Measurements from ENCODE around the gene PABPN1. TPM values are rescaled to one million over a fixed set of nuclear protein-coding genes. Genes with fewer than 3 reads are reported as not detected.
A peak's percentile ranks its signal among the peaks of the same experiment; 100 is the strongest.

PABPN1 gene
- total and polyA plus RNA-seq, 9 of the 15 experiments (the other 6 are each of a cell fraction or from before 2014, with no cell fraction given), result 32.6 to 388 (median 178) TPM

DNA sequence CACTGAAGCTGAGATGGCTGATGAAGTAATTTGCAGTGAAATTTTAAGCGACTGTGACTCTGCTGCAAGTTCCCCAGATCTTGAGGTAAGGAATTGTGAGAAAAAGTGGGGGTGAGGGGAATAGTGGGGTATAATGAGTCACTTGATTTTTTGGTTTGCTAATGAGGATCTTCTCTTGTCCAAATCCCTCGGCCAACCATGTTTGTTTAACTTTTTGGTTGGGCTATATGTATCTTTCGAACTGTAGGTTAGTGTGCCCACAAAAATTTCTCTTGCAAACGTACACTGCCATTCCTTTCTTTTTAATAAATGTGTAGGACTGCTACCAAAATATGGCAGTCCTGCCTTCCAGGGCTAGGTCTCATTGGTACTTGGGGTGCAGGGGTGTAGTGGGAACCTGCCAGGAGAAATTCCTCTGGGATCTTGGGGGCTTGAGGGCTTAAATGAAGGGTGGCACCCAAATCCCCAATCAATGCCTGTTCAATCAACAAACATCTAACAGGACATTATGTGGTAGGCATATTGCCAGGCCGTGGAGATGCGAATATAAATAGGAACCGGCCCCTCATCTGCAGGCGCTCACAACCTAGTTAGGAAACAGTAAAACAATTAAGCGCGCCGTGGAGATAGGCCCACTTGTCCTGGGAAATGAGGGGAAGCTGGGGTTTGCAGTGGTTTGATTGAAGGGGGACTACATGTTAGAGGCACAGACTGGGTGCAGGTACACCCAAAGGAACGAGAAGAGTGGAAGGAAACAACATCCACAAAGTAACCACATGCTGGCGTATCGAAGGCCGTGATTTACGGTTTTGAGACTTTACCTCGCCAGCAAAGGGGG, 1.3 kb upstream of the PABPN1 start:
- Histone ChIP-seq H3K79me2 (ENCODE audit: control insufficient read depth, insufficient read depth, low read length) (peaks cover 34% of the 10 kb centered on the region), H3K27me3 (ENCODE audit: control insufficient read depth in 2 of 2, insufficient read depth in 2 of 2, low read length in 2 of 2) (no peaks in the 10 kb centered on the region), H3K27ac (ENCODE audit: extremely low read depth, low read depth, low read length) (peak overlapping the region; percentile 97), H4K20me1 (replicated peaks; ENCODE audit: control insufficient read depth, insufficient read depth, low read length) (no peaks in the 10 kb centered on the region; the same call in 1 of the 2 replicates), H3K9me1 (ENCODE audit: control insufficient read depth, insufficient read depth, low read length) (no peaks in the 10 kb centered on the region), H3K9ac (ENCODE audit: insufficient read depth in 1 of 2, low read depth in 2 of 2, low read length in 2 of 2) (peak overlapping the region; percentile 80 to 88; a peak in 3 of 4 replicates), H3K36me3 (ENCODE audit: control insufficient read depth, insufficient read depth, low read length) (peaks cover 49% of the 10 kb centered on the region; the same call in 2 of the 3 replicates), H3K4me3 (peak overlapping the region; percentile 90), H3K4me2 (ENCODE audit: insufficient read depth, low read length) (peak overlapping the region; percentile 99), H3K9me3 (replicated peaks; ENCODE audit: control insufficient read depth, insufficient read depth, low read depth, low read length) (no peaks in the 10 kb centered on the region), H3K4me1 (replicated peaks in 1 of 2; ENCODE audit: control insufficient read depth in 2 of 2, insufficient read depth in 2 of 2, low read length in 2 of 2) (peaks cover 11 to 17% of the 10 kb centered on the region in 2 experiments; a peak in 4 of 5 replicates), H2AFZ (ENCODE audit: low read depth, low read length) (peak overlapping the region; percentile 95)
- BruUV-seq (replicated peaks), result no TSS peak
- ChIA-PET POLR2A (interaction anchor here (0.6 to 3.9 kb wide), 11 partner anchors 9 to 224 kb away, joined by 3 to 30 read pairs (median 5); partner anchors contain the start of genes BCL2L2, C14orf119 and PPP1R3E), CTCF (ENCODE audit: low intra/inter-chr PET ratio) (interaction anchor here (0.6 kb wide), 1 partner anchor 200 kb away, joined by 3 read pairs; no protein-coding TSS in a partner anchor)
- WGBS (ENCODE audit: insufficient coverage, low coverage, missing lambda C conversion rate), result 78% methylated on average over 17 of the region's 17 CpGs
- intact Hi-C loops (cut with micrococcal nuclease), result loop anchor here (2.0 to 10.0 kb wide), 3 partner anchors 13 to 235 kb away; partner anchors contain the start of genes BCL2L2, THTPA and ZFHX2
- in situ Hi-C loops (cut with MboI), result no loop called here
- FAIRE-seq (no peak), ATAC-seq (no peak), DNase-seq (ENCODE audit: extremely low read depth in 1 of 4, low spot score in 3 of 4) (no peak)
- TF ChIP-seq HNRNPK (IDR thresholded peaks at IDR 0.05; ENCODE audit: low read depth, low read length, poor library complexity, severe bottlenecking), result no peak
- peak; percentile 6; the same call in 1 of the 2 replicates for TF ChIP-seq CEBPG (CRISPR knock-in tag; IDR thresholded peaks at IDR 0.05)
- no peak for TF ChIP-seq CEBPG (tag; conservative IDR thresholded peaks at IDR 0.05 in 1 of 2, IDR thresholded peaks at IDR 0.05 in 1 of 2)
- TF ChIP-seq RBM34 (IDR thresholded peaks at IDR 0.05; ENCODE audit: borderline replicate concordance, insufficient read depth, low read length), result no peak
- no peak for TF ChIP-seq CTCF (IDR thresholded peaks at IDR 0.05 in 2 of 3, conservative IDR thresholded peaks at IDR 0.05 in 1 of 3; ENCODE audit: insufficient read depth in 2 of 3, low read depth in 1 of 3, low read length in 3 of 3)
- TF ChIP-seq MLLT1 (IDR thresholded peaks at IDR 0.05), result peak in 1 of 2 experiments; percentile 85; a peak in 1 of 4 replicates
- TF ChIP-seq ZFPM2 (CRISPR knock-in tag; IDR thresholded peaks at IDR 0.05), result no peak
- TF ChIP-seq ARID3A (IDR thresholded peaks at IDR 0.05; ENCODE audit: borderline replicate concordance, low read depth, low read length), result no peak
- 0 out of 2 replicates have a peak, but pooled peaks have one; percentile 16 for TF ChIP-seq ELF2 (CRISPR knock-in tag; IDR thresholded peaks at IDR 0.05)
- no peak for TF ChIP-seq JUNB (CRISPR knock-in tag; conservative IDR thresholded peaks at IDR 0.05)
- no peak for TF ChIP-seq HLTF (IDR thresholded peaks at IDR 0.05)
- peak; percentile 29 for TF ChIP-seq MEIS2 (IDR thresholded peaks at IDR 0.05; ENCODE audit: partially characterized antibody)

Measured in K562 (cell line).